Measurements from ENCODE around the gene AFF2.

Gene AFF2

GRCh38 chrX:148629434-148629833 is 129.0 kb downstream of the AFF2 start:
- H3F3A ChIP-seq (ENCODE audit: insufficient read depth, low read length): no peaks in the 10 kb centered on the region
- H3K9me3 ChIP-seq (replicated peaks; ENCODE audit: insufficient read depth, low read length): no peaks in the 10 kb centered on the region
- TF ChIP-seq EZH2 (optimal IDR thresholded peaks at IDR 0.05; ENCODE audit: low read depth, low read length) (no peak), CTCF (IDR thresholded peaks at IDR 0.05; ENCODE audit: low read length) (no peak), EZH2phosphoT487 (IDR thresholded peaks at IDR 0.05; ENCODE audit: low read length) (no peak)
- H4K20me1 ChIP-seq (ENCODE audit: insufficient read depth, low read length): no peaks in the 10 kb centered on the region
- no peaks in the 10 kb centered on the region for H3K36me3 ChIP-seq (replicated peaks; ENCODE audit: insufficient read depth, low read length)
- no peak overlapping the region for H2AFZ ChIP-seq (ENCODE audit: low read length)
- H3K27ac ChIP-seq (ENCODE audit: low read length): no peak overlapping the region
- no peaks in the 10 kb centered on the region for H3K4me1 ChIP-seq (ENCODE audit: low read length)
- H3K79me2 ChIP-seq (ENCODE audit: low read length): no peaks in the 10 kb centered on the region
- DNase-seq: no peak
- no peak overlapping the region for H3K4me3 ChIP-seq (ENCODE audit: low read length)
- no peak overlapping the region for H3K4me2 ChIP-seq (ENCODE audit: low read depth, low read length)
- no peaks in the 10 kb centered on the region for H3K9me2 ChIP-seq (replicated peaks; ENCODE audit: insufficient read depth, low read length)
- no peaks in the 10 kb centered on the region for H3K27me3 ChIP-seq (replicated peaks; ENCODE audit: insufficient read depth, low read length)
- no peak overlapping the region for H3K9ac ChIP-seq (ENCODE audit: low read length)

GRCh38 chrX:148632444-148632843 is 132.0 kb downstream of the AFF2 start:
- Histone ChIP-seq H3K27me3 (replicated peaks; ENCODE audit: insufficient read depth, low read length) (no peaks in the 10 kb centered on the region), H3K36me3 (replicated peaks; ENCODE audit: insufficient read depth, low read length) (no peaks in the 10 kb centered on the region), H3F3A (ENCODE audit: insufficient read depth, low read length) (no peaks in the 10 kb centered on the region), H3K4me1 (ENCODE audit: low read length) (no peaks in the 10 kb centered on the region), H3K27ac (ENCODE audit: low read length) (no peak overlapping the region), H3K9me3 (replicated peaks; ENCODE audit: insufficient read depth, low read length) (no peaks in the 10 kb centered on the region), H3K9ac (ENCODE audit: low read length) (no peak overlapping the region), H3K4me2 (ENCODE audit: low read depth, low read length) (no peak overlapping the region), H4K20me1 (ENCODE audit: insufficient read depth, low read length) (no peaks in the 10 kb centered on the region), H3K4me3 (ENCODE audit: low read length) (no peak overlapping the region), H2AFZ (ENCODE audit: low read length) (no peak overlapping the region), H3K9me2 (replicated peaks; ENCODE audit: insufficient read depth, low read length) (no peaks in the 10 kb centered on the region), H3K79me2 (ENCODE audit: low read length) (no peaks in the 10 kb centered on the region)
- no peak for TF ChIP-seq CTCF (IDR thresholded peaks at IDR 0.05; ENCODE audit: low read length)
- TF ChIP-seq EZH2 (optimal IDR thresholded peaks at IDR 0.05; ENCODE audit: low read depth, low read length): no peak
- TF ChIP-seq EZH2phosphoT487 (IDR thresholded peaks at IDR 0.05; ENCODE audit: low read length): no peak
- no peak for DNase-seq

GRCh38 chrX:148633218-148633908 is 132.9 kb downstream of the AFF2 start:
- Histone ChIP-seq H3K27me3 (replicated peaks; ENCODE audit: insufficient read depth, low read length) (no peaks in the 10 kb centered on the region), H4K20me1 (ENCODE audit: insufficient read depth, low read length) (no peaks in the 10 kb centered on the region), H3K36me3 (replicated peaks; ENCODE audit: insufficient read depth, low read length) (no peaks in the 10 kb centered on the region), H3K9ac (ENCODE audit: low read length) (no peak overlapping the region), H3K4me2 (ENCODE audit: low read depth, low read length) (no peak overlapping the region), H3F3A (ENCODE audit: insufficient read depth, low read length) (no peaks in the 10 kb centered on the region), H3K4me3 (ENCODE audit: low read length) (no peak overlapping the region), H2AFZ (ENCODE audit: low read length) (no peak overlapping the region), H3K79me2 (ENCODE audit: low read length) (no peaks in the 10 kb centered on the region), H3K27ac (ENCODE audit: low read length) (no peak overlapping the region), H3K9me3 (replicated peaks; ENCODE audit: insufficient read depth, low read length) (no peaks in the 10 kb centered on the region), H3K9me2 (replicated peaks; ENCODE audit: insufficient read depth, low read length) (no peaks in the 10 kb centered on the region), H3K4me1 (ENCODE audit: low read length) (no peaks in the 10 kb centered on the region)
- no peak for DNase-seq
- TF ChIP-seq EZH2 (optimal IDR thresholded peaks at IDR 0.05; ENCODE audit: low read depth, low read length) (no peak), EZH2phosphoT487 (IDR thresholded peaks at IDR 0.05; ENCODE audit: low read length) (no peak), CTCF (IDR thresholded peaks at IDR 0.05; ENCODE audit: low read length) (no peak)
